GM19397 (cell line): Measurements from ENCODE around the gene SLC7A1.

Source experiments
- ATAC-seq: cut with Tn5 transposase; IDR thresholded peaks from one replicate; pipeline ENCODE4 v1.9.1; 2021; ENCODE audit warnings: mild to moderate bottlenecking, moderate library complexity; ENCODE audit not compliant: unreplicated experiment

SLC7A1 gene

DNA sequence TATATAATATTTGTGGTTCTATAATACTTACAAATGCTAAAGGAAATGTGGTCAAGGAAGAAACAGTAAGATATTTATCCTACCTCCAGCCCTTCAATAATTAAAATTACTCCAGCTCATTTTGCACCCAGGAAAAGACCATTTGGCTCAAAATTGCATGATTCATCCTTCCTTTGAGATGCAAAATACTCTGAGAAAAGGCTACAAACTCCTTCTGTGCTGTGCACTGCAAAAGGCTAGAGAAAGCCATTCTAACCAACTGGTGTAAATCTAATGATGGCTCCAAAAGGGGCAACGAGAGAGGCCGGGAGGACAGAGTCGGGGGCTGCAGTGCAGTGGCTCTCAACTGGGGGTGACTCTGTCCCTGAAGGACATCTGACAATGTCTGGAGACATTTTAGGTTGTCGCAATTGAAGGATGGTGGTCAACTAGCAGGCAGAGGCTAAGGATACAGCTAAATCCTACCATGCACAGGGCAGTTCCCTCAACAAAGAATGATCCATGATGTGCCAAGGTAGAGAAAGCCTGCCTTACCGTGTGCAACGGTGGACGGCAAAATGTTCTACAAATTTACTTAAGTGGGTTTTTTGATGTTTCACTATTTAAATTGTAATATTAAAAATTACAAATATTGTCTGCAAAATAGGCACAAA is 32.6 kb downstream of the SLC7A1 start:
- no peak for ATAC-seq

DNA sequence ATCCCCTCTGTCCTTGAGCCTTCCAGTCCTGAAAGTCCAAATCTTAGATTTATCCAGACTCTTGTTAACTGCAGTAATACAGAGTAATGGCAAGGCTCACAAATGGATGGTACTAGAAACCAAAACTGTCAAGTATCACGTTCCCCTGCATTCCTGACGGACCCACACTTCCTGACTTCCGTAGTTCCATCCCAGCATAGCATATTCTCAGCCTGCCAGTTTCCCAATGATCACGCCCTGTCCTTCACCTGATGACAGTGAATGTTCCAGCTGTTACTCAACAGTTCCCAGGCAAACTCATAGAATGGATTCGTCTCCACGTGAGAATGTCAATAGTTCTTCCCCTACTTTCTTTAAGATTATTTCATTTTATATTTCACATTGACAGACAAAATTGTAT is 33.6 kb downstream of the SLC7A1 start:
- no peak for ATAC-seq

DNA sequence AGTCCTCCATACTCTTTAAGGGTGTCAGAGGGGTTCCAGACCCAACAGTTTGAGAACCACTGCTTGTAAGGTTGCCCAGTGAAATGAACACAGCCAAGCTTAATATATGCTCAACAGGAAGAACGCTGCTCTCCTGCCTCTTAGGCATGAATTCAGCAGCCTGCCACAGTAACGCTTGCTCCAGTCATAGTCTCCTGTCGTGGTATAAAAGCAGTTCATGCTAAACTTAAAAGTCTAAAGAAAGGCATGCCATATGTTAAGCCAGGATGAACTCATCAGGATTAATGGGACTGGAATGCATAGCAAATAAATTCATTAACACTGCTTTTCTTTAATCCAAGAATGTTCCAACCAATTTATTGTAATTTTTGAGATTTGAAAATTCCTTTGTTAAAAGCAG is 38.7 kb downstream of the SLC7A1 start:
- ATAC-seq: no peak

DNA sequence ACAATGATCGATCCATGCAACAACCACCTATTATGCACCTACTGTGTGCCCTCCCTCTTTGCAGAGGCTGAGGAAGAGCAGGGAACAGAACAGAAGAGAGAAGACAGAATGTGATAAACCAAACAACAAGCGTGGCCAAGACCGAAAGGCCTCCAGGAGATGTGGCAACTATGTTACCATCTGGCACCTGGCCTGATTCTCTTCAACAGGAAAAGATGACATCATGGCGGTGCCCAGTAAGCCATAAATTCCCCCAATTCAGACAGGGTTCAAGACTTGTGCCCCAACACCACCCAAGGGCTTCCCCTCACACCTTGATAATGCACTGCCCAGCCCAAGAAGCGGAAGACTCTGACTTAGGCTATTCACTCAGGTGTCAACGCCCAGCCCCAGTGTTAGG is 44.3 kb downstream of the SLC7A1 start:
- ATAC-seq: no peak

DNA sequence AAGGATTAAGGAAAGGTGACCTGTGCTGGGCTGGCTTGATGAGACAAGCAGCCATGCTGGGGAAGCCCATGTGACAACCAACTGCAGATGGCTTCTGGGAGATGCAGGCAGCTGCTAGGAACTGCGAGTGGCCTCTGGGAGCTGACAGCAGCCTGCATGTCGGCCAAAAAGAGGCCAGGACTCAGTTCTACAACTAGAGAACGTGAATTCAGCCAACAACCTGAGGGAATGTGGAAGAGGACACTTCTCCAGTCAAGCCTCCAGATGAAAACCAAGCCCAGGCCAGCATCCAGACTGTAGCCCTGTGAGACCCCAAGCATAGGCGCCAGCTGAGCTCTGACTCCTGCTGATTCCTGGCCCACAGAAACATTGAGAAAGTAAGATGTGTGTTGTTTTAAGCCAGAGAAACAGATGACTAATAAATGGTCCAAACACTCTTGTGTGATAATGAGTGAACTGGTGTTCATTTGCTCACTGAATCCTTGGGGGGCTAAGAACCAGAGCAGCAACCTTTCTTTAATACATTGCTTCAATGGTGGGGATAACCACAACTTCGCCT is 45.0 kb downstream of the SLC7A1 start:
- no peak for ATAC-seq

DNA sequence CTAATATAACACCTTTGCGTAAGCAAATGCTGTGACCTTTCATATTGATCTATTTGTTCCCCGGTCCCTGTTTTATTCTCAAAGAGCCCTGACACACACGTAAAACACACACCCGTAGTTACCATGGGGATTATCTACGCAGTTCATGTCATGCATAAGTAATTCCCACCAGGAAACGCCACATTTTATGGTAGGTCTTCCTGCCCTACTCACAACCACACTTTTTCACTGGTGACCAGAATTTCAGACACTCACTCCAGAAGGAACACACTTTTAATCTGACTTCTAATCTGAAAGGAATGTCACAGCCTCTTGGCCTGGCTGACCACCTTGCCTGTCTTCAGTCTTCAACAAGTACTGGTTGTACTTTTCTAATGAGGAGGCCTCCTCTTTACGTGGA is 46.8 kb downstream of the SLC7A1 start:
- ATAC-seq: no peak

DNA sequence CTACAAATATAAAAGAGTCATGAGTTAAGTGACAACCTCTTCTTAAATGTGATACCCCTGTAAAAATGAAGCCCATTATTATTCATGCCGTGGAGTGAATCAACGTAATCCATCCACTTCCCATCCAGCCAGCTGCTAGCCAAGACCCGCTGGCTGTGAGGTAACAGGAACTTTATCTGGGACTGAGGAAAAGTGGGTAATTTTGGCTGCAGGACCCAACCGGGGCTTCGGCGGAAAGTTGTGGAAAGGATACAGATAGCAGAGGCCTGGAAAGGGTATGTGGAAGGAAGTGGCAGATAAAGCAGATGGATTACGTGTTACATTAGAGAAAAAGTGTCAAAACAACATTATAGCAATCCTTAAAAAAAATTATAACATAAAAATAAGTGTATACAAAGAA is 48.3 kb downstream of the SLC7A1 start:
- ATAC-seq: no peak

DNA sequence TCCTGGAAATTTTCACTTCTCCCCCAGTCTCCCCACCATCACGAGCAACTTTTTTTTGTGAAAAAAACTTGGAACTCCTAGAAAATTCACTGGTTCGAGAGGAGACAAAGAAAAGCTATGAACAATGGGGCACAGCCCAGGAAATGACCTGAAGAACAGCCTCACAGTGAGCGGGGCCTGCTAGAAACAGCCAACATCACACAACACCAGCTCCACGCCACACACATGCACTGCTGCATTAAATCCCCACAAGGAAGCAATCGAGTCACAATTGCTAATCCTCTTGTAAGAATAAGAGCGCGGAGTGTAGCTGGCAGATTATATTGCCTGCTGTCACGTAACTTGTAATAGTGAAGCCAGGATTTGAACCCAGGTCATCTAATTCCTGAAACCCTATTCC is 48.8 kb downstream of the SLC7A1 start:
- ATAC-seq: no peak

DNA sequence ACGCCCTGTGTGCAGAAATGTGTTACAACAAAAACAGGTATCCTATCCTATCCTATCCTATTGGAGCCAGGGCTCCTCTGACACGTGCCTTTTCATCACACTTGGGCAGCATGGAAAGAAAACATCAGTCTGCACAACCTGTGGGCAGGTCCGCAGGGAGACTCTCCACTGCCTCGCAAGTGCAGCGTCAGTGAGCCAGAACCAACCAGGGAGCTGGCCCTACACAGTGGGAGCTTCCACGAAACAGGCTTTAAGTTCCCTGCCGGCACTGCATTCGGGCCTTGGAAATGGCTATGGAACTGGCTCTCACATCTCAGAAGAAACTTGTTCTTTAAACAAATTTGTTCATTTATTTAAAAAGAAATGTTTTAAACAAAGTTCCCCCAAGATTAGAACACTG is 49.5 kb downstream of the SLC7A1 start:
- no peak for ATAC-seq

DNA sequence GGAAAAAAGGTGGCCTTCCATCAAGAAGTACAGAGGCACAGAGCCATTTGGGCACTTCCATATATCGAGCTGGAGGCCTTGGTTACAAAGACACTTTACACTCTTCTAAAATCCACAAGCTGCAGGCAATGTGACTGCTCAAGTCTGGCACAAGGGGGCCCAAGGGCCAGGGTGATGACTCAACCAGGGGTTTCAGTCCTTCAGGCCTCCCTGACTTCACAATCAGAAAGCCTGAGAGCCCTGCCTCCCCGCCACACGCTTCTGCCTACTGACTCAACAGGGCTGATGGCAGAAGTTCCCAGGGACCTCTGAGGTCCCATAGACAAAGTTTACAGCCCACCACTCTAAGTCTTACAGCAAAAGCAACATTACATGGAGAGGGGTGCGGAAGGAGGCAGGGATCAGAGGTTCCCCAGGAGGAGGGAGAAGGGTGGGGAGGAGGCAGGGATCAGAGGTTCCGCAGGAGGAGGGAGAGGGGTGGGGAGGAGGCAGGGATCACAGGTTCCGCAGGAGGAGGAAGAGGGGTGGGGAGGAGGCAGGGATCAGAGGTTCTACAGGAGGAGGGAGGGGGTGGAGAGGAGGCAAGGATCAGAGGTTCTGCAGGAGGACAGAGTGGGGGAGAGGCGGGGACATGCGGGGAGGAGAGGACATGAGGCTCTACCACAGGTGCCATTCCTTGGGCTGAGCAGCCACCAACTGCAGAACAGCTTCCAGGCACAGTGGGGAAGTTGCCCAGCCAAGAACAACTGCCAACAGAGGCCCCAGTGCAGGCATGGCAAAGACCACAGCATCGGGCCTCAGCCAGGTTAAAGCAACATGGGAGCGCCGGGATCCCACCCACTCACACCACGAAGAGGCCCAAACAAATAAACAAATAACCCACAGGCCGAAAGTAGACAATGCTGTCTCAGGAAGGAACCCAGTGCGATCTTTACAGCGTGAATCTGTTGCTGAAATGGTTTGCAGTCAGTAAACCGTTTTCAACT is 52.0 kb downstream of the SLC7A1 start:
- peak; percentile 97 for ATAC-seq

DNA sequence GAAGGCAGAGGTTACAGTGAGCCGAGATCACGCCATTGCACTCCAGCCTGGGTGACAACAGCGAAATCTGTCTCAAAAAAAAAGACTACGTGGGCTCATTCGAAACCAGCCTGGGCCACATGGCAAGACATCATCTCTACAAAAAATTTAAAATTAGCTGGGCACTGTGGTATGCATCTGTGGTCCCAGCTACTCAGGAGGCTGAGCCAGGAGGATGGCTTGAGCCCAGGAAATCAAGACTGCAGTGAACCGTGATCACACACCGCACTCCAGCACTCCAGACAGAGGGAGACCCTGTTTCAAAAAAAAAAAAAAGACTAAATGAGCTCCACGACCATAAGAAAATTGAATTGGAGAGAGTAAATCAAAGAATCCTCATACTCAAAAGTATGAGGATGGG is 53.1 kb downstream of the SLC7A1 start:
- ATAC-seq: no peak

DNA sequence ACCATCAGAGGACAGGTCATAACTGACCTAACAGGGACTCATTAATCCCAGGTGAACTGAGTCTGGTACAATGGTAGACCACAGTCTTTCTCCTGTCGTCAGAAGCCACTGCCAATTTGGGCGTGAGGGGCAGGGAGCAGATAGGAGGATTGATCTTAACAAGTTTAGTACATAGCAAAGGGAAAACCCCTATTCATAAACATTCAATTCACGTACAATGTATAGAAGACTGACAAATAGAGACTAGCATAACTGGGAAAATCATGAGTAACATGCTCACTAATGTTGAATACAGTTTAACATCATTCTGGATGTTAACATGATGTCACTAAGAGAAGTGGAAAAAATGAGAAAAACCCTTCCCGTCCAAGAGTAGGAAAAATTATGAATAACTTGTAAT is 54.1 kb downstream of the SLC7A1 start:
- ATAC-seq: no peak

DNA sequence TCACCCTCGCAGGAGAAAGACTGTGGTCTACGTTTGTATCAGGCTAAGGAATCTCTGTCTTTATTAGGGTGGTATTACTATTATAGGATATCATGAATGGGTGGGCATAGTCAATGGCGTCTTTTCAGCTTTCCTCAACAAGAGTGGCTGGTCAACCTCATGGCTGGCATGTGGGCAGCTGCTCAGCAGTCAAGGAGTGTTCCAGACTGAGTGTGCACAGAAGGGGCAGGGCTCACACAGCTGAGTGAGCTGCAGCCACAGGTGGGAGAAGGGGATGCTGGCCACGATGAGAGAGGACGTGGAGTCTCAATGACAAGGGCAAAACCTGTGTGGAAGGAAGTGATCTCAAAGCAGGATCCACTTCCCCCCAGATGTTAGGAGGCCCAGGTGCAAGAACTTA is 54.7 kb downstream of the SLC7A1 start:
- no peak for ATAC-seq

DNA sequence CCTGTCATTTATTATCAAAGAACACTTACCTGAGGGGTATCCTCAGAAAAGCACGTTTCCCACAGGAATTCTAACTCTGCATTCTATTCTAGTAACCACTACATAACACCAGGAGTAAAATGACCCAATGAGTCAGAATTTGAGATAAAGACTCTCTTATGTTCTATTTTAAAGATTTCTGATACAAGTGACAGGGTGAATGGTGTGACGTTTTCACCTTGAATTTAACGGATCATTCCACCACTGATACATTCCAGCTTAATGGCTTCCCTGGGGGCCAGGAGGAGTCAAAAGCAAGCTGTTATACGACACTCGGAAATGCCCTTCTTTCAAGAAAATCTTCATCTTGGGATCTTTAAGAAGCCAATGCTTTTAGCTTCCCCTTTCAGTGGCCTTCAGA is 55.2 kb downstream of the SLC7A1 start:
- no peak for ATAC-seq

DNA sequence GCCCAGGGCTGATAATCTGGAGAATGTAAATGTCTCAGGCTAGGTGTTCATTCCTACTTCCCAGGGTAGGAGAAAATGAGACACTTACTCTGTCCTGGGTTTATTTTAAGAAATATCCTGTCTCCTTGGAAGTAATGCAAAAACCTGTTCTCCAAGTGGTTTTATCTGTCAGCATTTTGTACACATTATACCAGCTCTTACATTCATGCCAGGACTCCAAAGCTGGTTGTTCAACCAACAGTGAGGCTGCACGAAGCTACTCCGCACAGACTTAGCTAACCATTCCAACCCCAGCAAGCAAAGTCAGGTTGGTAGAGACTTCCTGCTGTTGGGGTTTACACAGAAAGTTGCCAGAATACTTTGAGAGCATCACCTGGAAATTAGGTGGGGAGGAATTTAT is 55.6 kb downstream of the SLC7A1 start:
- no peak for ATAC-seq

DNA sequence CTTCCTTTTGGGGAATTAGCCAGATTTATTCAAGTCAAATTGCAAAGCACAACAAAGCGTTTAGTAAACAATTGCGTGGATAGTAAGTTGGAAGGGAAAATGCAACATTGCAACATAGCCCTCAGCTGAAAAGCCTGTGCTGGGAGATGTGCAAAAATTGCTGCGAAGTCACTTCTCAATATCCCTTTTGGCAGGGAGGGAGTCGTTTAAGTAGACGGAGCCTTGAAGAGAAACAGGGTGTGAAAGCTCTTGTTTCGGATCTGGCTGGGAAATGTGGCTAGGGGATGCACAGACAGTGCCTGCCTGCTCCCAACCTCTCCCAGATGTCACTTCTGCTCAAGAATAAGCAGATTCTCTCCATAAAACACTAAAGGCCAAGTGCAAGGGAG is 56.8 kb downstream of the SLC7A1 start:
- ATAC-seq: no peak

DNA sequence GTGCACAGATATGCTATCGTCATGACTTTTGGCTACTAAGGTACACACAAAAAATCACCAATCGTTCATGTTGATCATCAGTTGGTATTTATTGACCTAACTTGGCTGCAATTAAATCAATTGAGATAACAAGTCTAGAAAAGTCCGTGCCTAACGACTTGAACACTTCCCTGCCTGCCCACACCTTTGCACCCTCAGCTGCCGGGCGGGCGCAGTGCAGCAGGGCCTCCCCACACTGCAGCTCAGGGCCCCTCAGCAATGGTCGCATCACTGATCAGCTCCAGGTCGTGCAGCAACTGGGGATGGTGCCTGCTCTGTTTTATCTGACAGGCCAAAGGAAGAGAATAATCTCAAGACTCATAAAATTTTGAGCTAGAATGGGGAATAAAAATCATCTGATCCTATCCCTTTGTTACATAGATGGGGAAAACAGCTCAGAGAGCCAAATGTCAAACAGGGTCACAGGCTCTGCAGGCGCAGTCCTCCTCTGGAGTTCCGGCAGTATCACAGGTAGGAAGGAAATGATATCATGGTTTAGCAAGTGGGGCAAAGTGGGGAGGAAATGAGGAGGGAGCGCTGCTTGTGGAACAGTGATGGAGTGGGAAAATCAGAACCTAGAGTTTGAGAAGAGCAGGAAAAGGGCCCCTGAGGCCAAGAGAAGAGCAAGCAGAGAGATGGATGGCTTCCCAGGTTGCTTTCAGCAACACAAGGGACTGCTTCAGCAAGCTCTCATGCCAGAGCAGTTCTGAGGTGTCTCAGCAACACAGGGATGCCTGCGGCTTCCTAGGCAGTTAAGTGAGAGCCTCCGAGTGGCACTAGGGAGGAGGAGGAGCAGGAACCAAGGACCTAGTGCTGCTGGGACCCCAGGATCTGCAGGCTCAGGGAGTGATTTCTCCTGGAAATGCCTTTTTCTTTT is 57.5 kb downstream of the SLC7A1 start:
- no peak for ATAC-seq

DNA sequence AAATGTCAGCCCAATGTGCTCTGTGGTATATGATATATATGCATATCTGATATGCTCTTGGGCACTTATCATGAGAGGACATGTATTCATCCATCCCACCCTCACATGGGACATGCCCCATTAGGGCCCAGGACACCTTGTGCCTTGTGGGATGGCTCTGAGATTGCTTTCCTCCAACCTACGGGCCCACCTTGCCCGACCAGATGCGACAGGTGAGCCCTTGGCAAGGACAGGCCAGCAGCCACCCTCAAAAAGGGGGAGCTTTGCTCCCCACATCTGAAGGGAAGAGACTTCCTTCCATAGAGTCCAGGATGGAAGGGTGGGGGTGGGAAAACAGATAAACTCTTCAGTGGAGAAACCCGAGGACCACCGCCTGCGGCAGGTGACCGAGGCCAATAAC is 58.6 kb downstream of the SLC7A1 start:
- no peak for ATAC-seq

DNA sequence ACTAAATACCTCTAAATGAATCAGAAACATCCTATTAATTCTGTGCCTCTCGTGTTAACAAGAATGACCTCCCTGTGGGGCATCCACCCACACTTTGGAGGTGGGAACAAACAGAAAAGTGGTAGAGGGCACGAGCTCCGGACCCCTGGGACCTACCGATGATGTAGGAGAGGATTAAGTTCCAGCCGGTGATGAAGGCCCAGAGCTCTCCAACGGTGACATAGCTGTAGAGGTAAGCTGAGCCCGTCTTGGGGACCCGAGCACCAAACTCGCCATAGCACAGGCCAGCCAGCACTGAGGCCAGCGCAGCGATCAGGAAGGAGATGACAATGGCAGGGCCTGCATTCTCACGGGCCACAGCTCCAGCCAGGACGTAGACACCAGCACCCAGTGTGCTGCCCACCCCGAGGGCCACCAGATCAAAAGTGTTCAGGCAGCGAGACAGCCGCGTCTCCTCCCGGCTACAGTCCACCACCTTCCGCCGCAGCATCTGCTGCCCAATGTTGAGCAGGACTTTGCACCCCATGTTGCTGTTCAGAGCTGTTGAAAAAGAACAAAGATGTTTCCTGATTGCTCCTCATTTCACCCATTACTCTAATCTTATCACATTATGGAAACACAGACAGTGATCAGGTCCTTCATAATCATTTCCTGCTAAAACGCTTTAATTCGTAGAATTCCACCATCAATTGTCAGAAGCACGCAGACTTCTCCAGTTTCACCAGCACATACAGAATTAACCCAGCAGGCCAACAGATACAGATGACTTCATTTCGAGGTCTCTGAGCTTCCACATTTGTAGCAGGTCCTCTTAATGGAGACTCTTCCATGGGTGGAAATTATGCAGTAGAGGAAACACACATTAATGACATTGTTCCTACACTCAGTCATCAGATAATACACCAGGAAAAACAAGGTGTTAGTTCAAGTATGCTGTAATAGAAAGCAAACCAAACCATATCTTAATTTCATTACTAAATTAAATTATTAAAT is 59.5 kb downstream of the SLC7A1 start:
- ATAC-seq: no peak

DNA sequence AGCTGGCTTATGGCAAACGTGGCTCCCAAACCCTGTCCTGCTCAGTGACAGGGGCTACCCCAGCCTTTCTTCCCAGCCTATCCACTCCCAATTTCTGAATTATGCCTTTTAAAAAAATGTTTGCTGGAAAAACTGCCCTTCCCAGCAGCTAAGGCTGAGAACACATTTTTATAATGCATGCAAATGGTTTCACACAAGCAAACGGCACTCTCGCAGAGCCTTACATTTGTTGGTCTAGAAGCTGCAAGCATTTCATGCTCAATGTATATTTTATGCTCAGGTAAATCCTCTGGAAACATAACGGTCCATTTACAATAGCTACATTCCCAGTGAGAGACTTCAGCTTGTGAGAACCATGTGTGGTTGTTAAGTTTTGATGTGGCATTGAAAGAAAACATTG is 61.4 kb downstream of the SLC7A1 start:
- ATAC-seq: no peak
